Measurements from ENCODE around the gene TAS1R2. TPM values are rescaled to one million over a fixed set of nuclear protein-coding genes. Genes with fewer than 3 reads are reported as not detected.

Gene TAS1R2
- total and polyA plus RNA-seq, 9 of the 15 experiments (the other 6 are each of a cell fraction or from before 2014, with no cell fraction given): not detected

GRCh38 chr1:18895317-18895716, 35.9 kb upstream of the TAS1R2 start (continued):
- no peak for TF ChIP-seq ZNF143 (CRISPR knock-in tag; IDR thresholded peaks at IDR 0.05)
- no peak for TF ChIP-seq ZBTB11 (CRISPR knock-in tag; IDR thresholded peaks at IDR 0.05)
- TF ChIP-seq ZNF239 (CRISPR knock-in tag; IDR thresholded peaks at IDR 0.05): peak; percentile 87
- TF ChIP-seq SNRNP70 (optimal IDR thresholded peaks at IDR 0.05; ENCODE audit: low read depth, low read length): no peak
- no peak for TF ChIP-seq SIN3A (IDR thresholded peaks at IDR 0.05; ENCODE audit: borderline replicate concordance in 2 of 2, control insufficient read depth in 1 of 2, low read depth in 2 of 2, low read length in 2 of 2)
- no peak for TF ChIP-seq ATF7 (IDR thresholded peaks at IDR 0.05)

GRCh38 chr1:18893120-18893519, 33.7 kb upstream of the TAS1R2 start:
- H3K4me2 ChIP-seq (ENCODE audit: insufficient read depth, low read length): no peak overlapping the region
- ChIA-PET POLR2A (interaction anchor here (0.8 to 1.6 kb wide), 6 partner anchors 8 to 72 kb away, joined by 3 to 7 read pairs (median 4); no protein-coding TSS in a partner anchor), CTCF (ENCODE audit: low intra/inter-chr PET ratio) (no interaction called here)
- in situ Hi-C loops (cut with MboI) (no loop called here), intact Hi-C loops (cut with micrococcal nuclease) (no loop called here)
- 0 out of 3 replicates have a peak, but pooled peaks cover 6% of the 10 kb centered on the region for H3K36me3 ChIP-seq (ENCODE audit: control insufficient read depth, insufficient read depth, low read length)
- H3K4me3 ChIP-seq: no peak overlapping the region
- whole genome bisulfite sequencing (ENCODE audit: insufficient coverage, low coverage, missing lambda C conversion rate): 66% methylated on average over 7 of the region's 7 CpGs
- 0 out of 3 replicates have a peak, but pooled peaks cover 2% of the 10 kb centered on the region for H3K79me2 ChIP-seq (ENCODE audit: control insufficient read depth, insufficient read depth, low read length)
- no peak for DNase-seq (ENCODE audit: extremely low read depth in 1 of 4, low spot score in 3 of 4)
- peaks cover 26 to 28% of the 10 kb centered on the region in 2 experiments for H3K4me1 ChIP-seq (replicated peaks in 1 of 2; ENCODE audit: control insufficient read depth in 2 of 2, insufficient read depth in 2 of 2, low read length in 2 of 2)
- ATAC-seq: no peak
- no peak overlapping the region for H2AFZ ChIP-seq (ENCODE audit: low read depth, low read length)
- no TSS peak for BruUV-seq (replicated peaks)
- FAIRE-seq: no peak
- H3K9me3 ChIP-seq (replicated peaks; ENCODE audit: control insufficient read depth, insufficient read depth, low read depth, low read length): no peaks in the 10 kb centered on the region
- H3K9ac ChIP-seq (ENCODE audit: insufficient read depth in 1 of 2, low read depth in 2 of 2, low read length in 2 of 2): no peak overlapping the region
- no peak overlapping the region for H3K27ac ChIP-seq (ENCODE audit: extremely low read depth, low read depth, low read length)
- H3K9me1 ChIP-seq (ENCODE audit: control insufficient read depth, insufficient read depth, low read length): no peaks in the 10 kb centered on the region
- H3K27me3 ChIP-seq (ENCODE audit: control insufficient read depth in 2 of 2, insufficient read depth in 2 of 2, low read length in 2 of 2): no peaks in the 10 kb centered on the region
- peaks cover 16% of the 10 kb centered on the region for H4K20me1 ChIP-seq (replicated peaks; ENCODE audit: control insufficient read depth, insufficient read depth, low read length)
- TF ChIP-seq ZFX (CRISPR knock-in tag; IDR thresholded peaks at IDR 0.05) (no peak), ZC3H11A (IDR thresholded peaks at IDR 0.05; ENCODE audit: low read depth, low read length) (no peak), LEF1 (IDR thresholded peaks at IDR 0.05) (no peak), MIER1 (IDR thresholded peaks at IDR 0.05; ENCODE audit: low read depth) (no peak), ZFP36 (IDR thresholded peaks at IDR 0.05; ENCODE audit: low read depth, low read length, partially characterized antibody) (no peak)
